SHP77 treated with DMSO at 0.1 percent for 48 hours (cell line): Measurements from ENCODE around the gene ATP8B4.

ENCODE experiments used
- DNase-seq: peaks from one replicate; lab custom pipeline; 2025; lab: John Stamatoyannopoulos, UW

Gene ATP8B4

GRCh38 chr15:50064673-50065072, 54.4 kb downstream of the ATP8B4 start:
- DNase-seq, result no peak

- DNase-seq, result no peak
These were observed 55.8 kb downstream of the ATP8B4 start for GRCh38 chr15:50063226-50063625.

GRCh38 chr15:50061503-50061902, 57.5 kb downstream of the ATP8B4 start:
- no peak for DNase-seq

- DNase-seq, result no peak
These were observed 59.1 kb downstream of the ATP8B4 start for GRCh38 chr15:50059883-50060282.

GRCh38 chr15:50059203-50059772, 59.7 kb downstream of the ATP8B4 start:
- no peak for DNase-seq

GRCh38 chr15:50057905-50058639, 61.0 kb downstream of the ATP8B4 start:
- no peak for DNase-seq

GRCh38 chr15:50057196-50057595, 61.8 kb downstream of the ATP8B4 start:
- DNase-seq, result no peak

GRCh38 chr15:50055750-50056157, 63.3 kb downstream of the ATP8B4 start:
- no peak for DNase-seq

- DNase-seq, result no peak
These were observed 63.7 kb downstream of the ATP8B4 start for GRCh38 chr15:50055332-50055731.

- no peak for DNase-seq
These were observed 65.8 kb downstream of the ATP8B4 start for GRCh38 chr15:50053055-50053856.

- no peak for DNase-seq
These were observed 67.1 kb downstream of the ATP8B4 start for GRCh38 chr15:50051811-50052419.

GRCh38 chr15:50050986-50051743, 67.9 kb downstream of the ATP8B4 start:
- DNase-seq, result no peak

GRCh38 chr15:50049871-50050270, 69.2 kb downstream of the ATP8B4 start:
- no peak for DNase-seq

- no peak for DNase-seq
These were observed 72.2 kb downstream of the ATP8B4 start for GRCh38 chr15:50046867-50047266.

GRCh38 chr15:50046159-50046558, 72.9 kb downstream of the ATP8B4 start:
- no peak for DNase-seq

GRCh38 chr15:50044904-50045303, 74.1 kb downstream of the ATP8B4 start:
- DNase-seq, result no peak

- no peak for DNase-seq
These were observed 74.6 kb downstream of the ATP8B4 start for GRCh38 chr15:50044406-50044805.

GRCh38 chr15:50042775-50043174, 76.3 kb downstream of the ATP8B4 start:
- DNase-seq, result no peak

- no peak for DNase-seq
These were observed 88.6 kb downstream of the ATP8B4 start for GRCh38 chr15:50030456-50030855.

- no peak for DNase-seq
These were observed 90.7 kb downstream of the ATP8B4 start for GRCh38 chr15:50028326-50028725.

- no peak for DNase-seq
These were observed 94.8 kb downstream of the ATP8B4 start for GRCh38 chr15:50024281-50024680.

GRCh38 chr15:50018491-50018890, 100.5 kb downstream of the ATP8B4 start:
- no peak for DNase-seq
